GM20431 (cell line): ENCODE measurements around the gene ESD.
"Not testable (repeated sequence)": the region's sequence is repeated elsewhere in the genome, so short reads cannot be mapped to it uniquely, and the experiment has no call there.

Experiments
- in situ Hi-C: fragments of 300-500 bp; cut with MseI, MboI; formaldehyde crosslinking; loops from one replicate; pipeline ENCODE4 v1.15.0; 2020; ENCODE audit warnings: low sequenced_read_pairs; ENCODE audit not compliant: unreplicated experiment

Gene ESD

GRCh38 chr13:46797501-46798237, 708 bp upstream of the ESD start:
- in situ Hi-C loops = no loop called here

GRCh38 chr13:46796129-46796514, 839 bp downstream of the ESD start:
- in situ Hi-C loops = no loop called here

- in situ Hi-C loops = no loop called here
These were observed 1.6 kb downstream of the ESD start for GRCh38 chr13:46795321-46795720.

GRCh38 chr13:46783504-46783903, 13.5 kb downstream of the ESD start:
- in situ Hi-C loops = no loop called here

- in situ Hi-C loops = no loop called here
These were observed 14.3 kb downstream of the ESD start for GRCh38 chr13:46782691-46783090.

- in situ Hi-C loops = no loop called here
These were observed 14.9 kb downstream of the ESD start for GRCh38 chr13:46782066-46782465.

GRCh38 chr13:46778890-46779289, 18.1 kb downstream of the ESD start:
- in situ Hi-C loops = no loop called here

GRCh38 chr13:46778095-46778494, 18.9 kb downstream of the ESD start:
- in situ Hi-C loops = no loop called here

GRCh38 chr13:46775385-46776107, 21.4 kb downstream of the ESD start:
- in situ Hi-C loops = no loop called here

GRCh38 chr13:46773541-46773940, 23.4 kb downstream of the ESD start:
- in situ Hi-C loops = no loop called here

- in situ Hi-C loops = no loop called here
These were observed 25.3 kb downstream of the ESD start for GRCh38 chr13:46771693-46772092.

GRCh38 chr13:46769925-46770324, 27.0 kb downstream of the ESD start:
- in situ Hi-C loops = not testable (repeated sequence)

- in situ Hi-C loops = no loop called here
These were observed 35.1 kb downstream of the ESD start for GRCh38 chr13:46761866-46762265.

GRCh38 chr13:46761174-46761573, 35.8 kb downstream of the ESD start:
- in situ Hi-C loops = no loop called here

GRCh38 chr13:46759846-46760245, 37.1 kb downstream of the ESD start:
- in situ Hi-C loops = no loop called here

GRCh38 chr13:46757640-46758039, 39.3 kb downstream of the ESD start:
- in situ Hi-C loops = no loop called here

GRCh38 chr13:46756977-46757376, 40.0 kb downstream of the ESD start:
- in situ Hi-C loops = no loop called here

- in situ Hi-C loops = not testable (repeated sequence)
These were observed 41.5 kb downstream of the ESD start for GRCh38 chr13:46755508-46755907.

- in situ Hi-C loops = no loop called here
These were observed 42.1 kb downstream of the ESD start for GRCh38 chr13:46754812-46755211.

- in situ Hi-C loops = no loop called here
These were observed 43.0 kb downstream of the ESD start for GRCh38 chr13:46753917-46754316.

- in situ Hi-C loops = no loop called here
These were observed 43.8 kb downstream of the ESD start for GRCh38 chr13:46753137-46753536.
